GM21528 (cell line): ENCODE data around the gene ZNF586.
"Not testable (repeated sequence)": the region's sequence is repeated elsewhere in the genome, so short reads cannot be mapped to it uniquely, and the experiment has no call there.

Experiments used
- ATAC-seq: cut with Tn5 transposase; IDR thresholded peaks from one replicate; pipeline ENCODE4 v1.9.1; 2021; ENCODE audit warnings: mild to moderate bottlenecking, moderate library complexity; ENCODE audit not compliant: unreplicated experiment, low FRiP score

The ZNF586 gene

GRCh38 chr19:57769345-57770131 lies at the start of gene ZNF586:
TSS of gene ZNF586 (plus strand) at chr19:57769676. CDS start at chr19:57769843, 167 bp downstream.
- ATAC-seq, result peak; percentile 89

DNA sequence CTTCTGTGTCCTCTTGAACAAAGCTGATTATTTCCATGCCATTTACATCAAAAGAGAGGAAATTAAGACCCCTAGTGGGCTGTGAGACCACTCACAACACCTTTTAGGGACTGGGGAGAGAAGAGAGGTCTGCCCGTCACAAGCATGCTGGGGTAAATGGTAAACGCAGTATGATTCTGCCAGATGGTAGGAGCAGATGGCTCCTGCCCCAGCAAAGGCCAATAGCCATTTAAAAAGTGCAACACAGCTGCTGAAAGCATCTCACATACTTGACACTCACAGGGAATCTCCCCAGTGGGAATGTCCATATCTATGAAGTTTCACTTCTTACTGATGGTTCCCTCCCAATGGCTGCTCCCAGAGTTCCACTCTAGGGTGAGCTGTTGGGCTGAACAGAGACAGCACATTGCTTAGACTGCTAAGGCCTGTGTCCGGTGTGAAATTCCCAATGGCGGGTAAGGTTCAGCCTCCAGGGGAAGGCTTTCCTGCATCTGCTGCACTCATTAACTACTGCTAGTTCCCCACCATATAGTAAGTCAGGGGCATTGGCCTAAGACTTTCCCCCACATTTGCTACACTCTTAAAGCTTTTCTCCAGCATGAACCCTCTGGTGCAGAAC lies 49.5 kb upstream of the ZNF586 start:
- ATAC-seq, result no peak

DNA sequence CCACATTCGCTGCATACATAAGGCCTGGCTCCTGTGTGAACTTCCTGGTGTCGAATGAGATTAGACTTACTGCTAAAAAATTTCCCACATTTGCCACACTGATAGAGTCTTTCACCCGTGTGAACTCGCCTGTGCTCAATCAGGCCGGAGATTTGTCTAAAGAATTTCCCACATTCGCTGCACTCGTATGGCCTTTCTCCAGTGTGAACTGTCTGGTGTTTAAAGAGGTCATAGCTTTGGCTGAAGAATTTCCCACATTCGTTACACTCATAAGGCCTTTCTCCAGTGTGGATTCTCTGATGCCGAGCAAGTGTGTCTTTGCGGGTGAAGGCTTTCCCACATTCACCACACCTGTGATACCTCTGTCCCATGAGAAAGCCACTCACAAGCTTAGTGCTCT lies 48.6 kb upstream of the ZNF586 start:
- ATAC-seq, result no peak

- not testable (repeated sequence) for ATAC-seq
These were observed 31.2 kb upstream of the ZNF586 start for GRCh38 chr19:57738320-57738719.

- ATAC-seq, result not testable (repeated sequence)
These were observed 30.7 kb upstream of the ZNF586 start for GRCh38 chr19:57738770-57739169.

DNA sequence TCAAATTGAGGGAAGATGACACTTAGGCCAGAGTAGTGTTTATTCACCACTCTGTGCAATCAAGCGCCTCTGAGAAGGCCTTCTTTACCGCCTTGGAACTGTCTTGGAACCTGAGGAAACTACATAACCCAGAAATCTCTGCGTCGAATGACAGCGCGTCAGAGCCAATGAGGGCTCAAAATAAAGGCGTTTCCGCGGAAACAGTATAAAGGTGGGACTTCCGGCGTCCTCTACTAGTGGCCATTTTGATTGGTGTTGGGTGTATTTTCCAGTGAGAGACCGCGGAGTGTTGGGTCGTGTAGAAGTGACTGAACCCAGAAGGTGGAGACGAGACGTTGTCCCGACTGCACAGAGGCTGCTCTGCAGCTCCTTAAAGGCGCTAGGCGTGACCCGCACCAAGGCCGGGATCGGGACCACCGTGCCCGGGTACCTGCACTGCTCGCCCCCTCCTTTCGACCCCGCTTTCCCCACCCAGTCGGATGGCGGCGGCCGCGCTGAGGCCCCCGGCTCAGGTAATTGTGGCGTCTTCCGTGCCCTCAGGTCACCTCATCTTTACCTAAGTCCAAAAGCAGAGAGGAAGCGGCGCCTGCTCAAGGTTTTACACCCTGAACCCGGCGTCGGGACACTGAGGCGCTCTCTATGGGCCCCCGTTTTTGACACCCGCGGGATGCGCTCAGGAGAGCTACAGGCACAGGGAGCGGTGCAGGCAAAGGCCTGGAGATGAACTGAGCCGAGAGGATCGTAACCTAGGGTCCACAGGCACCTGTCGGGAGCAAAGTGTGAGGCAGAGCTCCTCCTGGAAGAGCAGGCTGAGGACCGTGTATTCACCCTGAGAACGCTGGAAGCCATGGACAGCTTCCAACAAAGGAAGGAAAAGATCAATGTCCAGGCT lies 22.6 kb upstream of the ZNF586 start, which contains the start of gene ZNF776:
TSS of gene ZNF776 (plus strand) at position 236 of the 892 bp plus-strand sequence. CDS start at position 480, 244 bp downstream.
- ATAC-seq, result peak; percentile 94

GRCh38 chr19:57747472-57747807 lies 22.0 kb upstream of the ZNF586 start:
- no peak for ATAC-seq

- ATAC-seq, result no peak
These were observed 21.4 kb upstream of the ZNF586 start for GRCh38 chr19:57748029-57748428.

GRCh38 chr19:57754091-57754673 lies 15.3 kb upstream of the ZNF586 start:
- ATAC-seq, result no peak

DNA sequence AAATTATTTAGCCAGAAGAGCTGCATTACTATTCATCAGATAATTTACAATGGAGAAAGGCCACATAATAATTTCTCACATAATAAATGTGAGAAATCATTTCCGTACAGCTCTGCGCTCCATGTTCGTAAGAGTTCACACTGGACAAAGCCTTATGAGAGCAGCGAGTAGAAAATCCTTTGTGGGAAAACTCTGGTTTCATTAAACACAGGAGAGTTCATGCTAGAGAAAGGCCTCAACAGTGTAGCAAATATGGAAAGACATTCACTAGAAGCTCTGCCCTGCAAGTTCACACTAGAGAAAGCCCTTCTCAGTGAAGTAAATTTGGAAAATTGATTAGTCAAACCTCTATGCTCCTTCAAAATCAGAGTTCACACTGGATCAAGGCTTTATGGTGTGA lies 14.4 kb upstream of the ZNF586 start:
- no peak for ATAC-seq

GRCh38 chr19:57757941-57758340 lies 11.5 kb upstream of the ZNF586 start:
- ATAC-seq, result no peak

DNA sequence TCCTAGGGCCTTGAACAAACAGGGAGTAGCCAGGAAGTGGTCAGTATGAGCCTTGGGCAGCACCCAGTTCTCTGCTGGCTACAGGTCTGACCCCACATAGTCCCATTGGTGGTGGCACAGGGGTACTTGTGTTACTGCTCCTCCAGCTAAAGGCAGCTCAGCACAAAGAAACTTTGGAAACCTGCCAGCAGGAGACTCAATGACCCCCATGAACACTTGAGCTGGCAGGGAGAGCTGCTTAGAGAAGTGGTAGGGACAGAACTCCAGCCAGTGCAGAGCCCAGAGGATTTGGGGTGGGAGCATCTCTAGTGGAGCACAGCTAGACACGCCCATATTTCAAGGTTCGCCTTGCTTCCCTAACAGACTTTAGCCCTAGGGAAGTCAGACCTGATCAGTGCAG lies 10.4 kb upstream of the ZNF586 start:
- no peak for ATAC-seq

DNA sequence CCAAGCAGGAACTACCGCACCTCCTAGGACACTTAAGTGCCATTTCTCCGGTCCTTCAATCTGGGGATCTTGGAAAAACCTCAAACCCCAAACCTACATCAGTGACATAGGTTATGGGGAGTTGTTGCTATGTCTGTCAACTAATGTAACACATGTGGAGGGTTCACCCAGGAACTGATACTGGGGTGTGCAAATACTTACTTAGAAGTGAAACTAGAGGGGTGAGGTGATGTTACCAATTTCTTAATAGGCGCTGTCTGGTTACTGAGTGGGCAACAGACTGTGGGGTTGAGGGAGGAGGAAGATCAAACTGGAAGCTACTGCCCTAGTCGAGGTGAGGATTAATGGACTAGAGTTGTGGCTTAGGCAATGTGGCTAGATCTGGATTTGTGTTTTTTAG lies 1.9 kb downstream of the ZNF586 start:
- no peak for ATAC-seq

GRCh38 chr19:57773488-57773887 lies 4.0 kb downstream of the ZNF586 start:
- no peak for ATAC-seq

- no peak for ATAC-seq
These were observed 7.4 kb downstream of the ZNF586 start for GRCh38 chr19:57776764-57777296.

DNA sequence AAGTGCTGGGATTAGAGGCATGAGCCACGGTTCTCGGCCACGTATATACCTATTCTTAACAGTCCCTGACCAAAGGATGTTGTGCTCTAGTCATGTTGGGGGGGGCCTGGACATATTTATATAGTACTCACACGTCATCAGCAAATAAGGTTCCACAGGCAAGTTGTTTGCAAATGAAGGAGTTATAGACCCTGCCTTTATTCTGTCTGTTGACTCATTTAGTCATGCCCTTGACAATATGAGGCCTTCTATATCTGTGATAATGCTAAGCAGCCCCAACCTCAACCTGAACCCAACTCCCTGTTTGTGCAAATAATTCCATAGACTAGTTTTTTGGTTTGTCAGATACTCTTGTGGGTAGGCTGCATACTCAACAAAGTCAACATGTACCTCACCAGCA lies 8.9 kb downstream of the ZNF586 start:
- ATAC-seq, result no peak

DNA sequence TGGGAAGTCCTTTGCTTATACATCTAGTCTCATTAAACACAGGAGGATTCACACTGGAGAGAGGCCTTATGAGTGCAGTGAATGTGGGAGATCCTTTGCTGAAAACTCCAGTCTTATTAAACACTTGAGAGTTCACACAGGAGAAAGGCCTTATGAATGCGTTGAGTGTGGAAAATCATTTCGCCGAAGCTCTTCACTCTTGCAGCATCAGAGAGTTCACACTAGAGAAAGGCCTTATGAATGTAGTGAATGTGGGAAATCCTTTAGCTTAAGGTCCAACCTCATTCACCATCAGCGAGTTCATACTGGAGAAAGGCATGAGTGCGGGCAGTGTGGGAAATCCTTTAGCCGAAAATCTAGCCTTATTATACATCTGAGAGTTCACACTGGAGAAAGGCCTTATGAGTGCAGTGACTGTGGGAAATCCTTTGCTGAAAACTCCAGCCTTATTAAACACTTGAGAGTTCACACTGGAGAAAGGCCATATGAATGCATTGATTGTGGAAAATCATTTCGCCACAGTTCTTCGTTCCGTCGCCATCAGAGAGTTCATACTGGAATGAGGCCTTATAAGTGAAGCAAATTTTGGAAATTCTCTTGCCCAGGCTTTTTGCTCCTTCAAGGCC lies 9.9 kb downstream of the ZNF586 start:
- no peak for ATAC-seq

GRCh38 chr19:57786286-57786685 lies 16.8 kb downstream of the ZNF586 start:
- ATAC-seq, result no peak

DNA sequence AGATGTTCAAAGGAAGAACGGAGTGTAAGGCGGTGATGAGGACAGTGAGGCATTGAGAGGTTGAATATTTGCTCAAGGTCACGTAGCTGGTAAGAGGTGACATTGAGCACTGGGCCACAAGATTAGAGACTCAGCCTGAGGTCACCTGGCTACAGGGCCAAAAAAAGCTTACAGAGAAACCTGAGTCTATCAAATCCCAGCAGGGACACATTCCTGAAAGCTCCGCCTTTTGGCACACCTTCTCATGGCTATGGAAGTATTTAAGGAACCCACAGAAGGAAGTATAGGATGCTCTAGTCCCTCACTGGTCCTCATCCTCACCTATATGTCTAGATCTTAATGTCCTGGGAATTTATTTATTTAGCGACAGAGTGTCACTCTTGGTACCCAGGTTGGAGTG lies 17.4 kb downstream of the ZNF586 start:
- ATAC-seq, result no peak

- no peak for ATAC-seq
These were observed 18.7 kb downstream of the ZNF586 start for GRCh38 chr19:57788114-57788692.
